ENCODE data around the gene SLC6A3.

GRCh38 chr5:1357946-1358725 is 87.1 kb downstream of the SLC6A3 start:
- no peak for TF ChIP-seq POLR2A (IDR thresholded peaks at IDR 0.05)
- TF ChIP-seq, protein P1, sequence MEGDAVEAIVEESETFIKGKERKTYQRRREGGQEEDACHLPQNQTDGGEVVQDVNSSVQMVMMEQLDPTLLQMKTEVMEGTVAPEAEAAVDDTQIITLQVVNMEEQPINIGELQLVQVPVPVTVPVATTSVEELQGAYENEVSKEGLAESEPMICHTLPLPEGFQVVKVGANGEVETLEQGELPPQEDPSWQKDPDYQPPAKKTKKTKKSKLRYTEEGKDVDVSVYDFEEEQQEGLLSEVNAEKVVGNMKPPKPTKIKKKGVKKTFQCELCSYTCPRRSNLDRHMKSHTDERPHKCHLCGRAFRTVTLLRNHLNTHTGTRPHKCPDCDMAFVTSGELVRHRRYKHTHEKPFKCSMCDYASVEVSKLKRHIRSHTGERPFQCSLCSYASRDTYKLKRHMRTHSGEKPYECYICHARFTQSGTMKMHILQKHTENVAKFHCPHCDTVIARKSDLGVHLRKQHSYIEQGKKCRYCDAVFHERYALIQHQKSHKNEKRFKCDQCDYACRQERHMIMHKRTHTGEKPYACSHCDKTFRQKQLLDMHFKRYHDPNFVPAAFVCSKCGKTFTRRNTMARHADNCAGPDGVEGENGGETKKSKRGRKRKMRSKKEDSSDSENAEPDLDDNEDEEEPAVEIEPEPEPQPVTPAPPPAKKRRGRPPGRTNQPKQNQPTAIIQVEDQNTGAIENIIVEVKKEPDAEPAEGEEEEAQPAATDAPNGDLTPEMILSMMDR (IDR thresholded peaks at IDR 0.05 in 4 of 5, conservative IDR thresholded peaks at IDR 0.05 in 1 of 5), result no peak
